HG03175 (cell line): ENCODE data around the gene ZBTB6.

Source experiments
- ATAC-seq: cut with Tn5 transposase; IDR thresholded peaks from one replicate; pipeline ENCODE4 v1.9.1; 2021; ENCODE audit warnings: mild to moderate bottlenecking, moderate library complexity; ENCODE audit not compliant: unreplicated experiment

ZBTB6 gene, protein sequence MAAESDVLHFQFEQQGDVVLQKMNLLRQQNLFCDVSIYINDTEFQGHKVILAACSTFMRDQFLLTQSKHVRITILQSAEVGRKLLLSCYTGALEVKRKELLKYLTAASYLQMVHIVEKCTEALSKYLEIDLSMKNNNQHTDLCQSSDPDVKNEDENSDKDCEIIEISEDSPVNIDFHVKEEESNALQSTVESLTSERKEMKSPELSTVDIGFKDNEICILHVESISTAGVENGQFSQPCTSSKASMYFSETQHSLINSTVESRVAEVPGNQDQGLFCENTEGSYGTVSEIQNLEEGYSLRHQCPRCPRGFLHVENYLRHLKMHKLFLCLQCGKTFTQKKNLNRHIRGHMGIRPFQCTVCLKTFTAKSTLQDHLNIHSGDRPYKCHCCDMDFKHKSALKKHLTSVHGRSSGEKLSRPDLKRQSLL

DNA sequence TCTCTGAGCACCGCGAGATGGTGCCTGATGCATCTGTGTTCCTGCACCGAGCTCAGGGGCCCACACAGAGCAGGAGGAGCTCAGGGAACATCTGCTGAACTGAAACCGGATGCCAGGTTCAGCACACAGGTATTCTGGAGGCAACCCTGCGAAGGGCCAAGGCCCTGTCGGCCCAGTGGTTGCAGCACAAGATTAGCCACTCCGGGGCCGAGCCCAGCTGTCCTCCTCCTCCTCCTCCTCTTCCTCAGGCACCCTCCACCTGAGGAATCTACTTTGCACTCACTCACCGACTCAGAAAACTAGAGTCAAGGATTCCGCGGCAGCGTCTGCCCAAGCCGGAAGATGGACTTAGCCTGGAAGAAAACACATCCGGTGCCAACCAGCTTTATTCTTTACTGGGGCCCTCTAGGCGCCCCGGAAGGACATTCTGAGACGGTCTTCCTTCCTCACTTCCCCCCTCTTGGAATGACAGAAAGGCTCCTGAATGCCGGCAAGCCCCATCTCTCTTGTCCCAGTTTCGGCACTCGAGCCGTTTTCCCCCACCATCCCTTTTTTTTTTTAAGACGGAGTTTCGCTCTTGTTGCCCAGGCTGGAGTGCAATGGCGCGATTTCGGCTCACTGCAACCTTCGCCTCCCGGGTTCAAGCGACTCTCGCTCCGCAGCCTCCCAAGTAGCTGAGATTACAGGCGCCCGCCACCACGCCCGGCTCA is at the start of gene ZBTB6:
Gene ZBTB6, minus strand, starts transcription at position 360 of the 710 bp plus-strand sequence. CDS start 1,251 bp downstream, outside the sequence.
- ATAC-seq = peak; percentile 99

DNA sequence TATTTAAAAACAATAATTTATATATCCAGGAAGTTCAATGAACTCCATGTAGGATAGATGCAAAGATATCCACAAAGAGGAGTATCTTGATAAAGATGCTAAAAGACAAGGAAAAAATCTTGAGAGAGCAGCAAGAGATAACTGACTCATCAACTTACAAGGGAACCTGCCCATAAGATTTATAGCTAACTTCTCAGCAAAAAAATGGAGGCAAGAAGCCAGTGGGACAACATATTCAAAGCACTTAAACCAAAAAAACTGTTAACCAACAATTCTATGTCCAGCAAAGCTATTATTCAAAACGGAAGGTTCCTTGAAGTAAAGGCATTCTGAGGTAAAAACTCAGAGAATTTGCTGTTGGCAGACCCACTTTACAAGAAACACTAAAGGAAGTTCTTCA is 48.0 kb upstream of the ZBTB6 start:
- ATAC-seq = no peak

- no peak for ATAC-seq
Observed at GRCh38 chr9:122955961-122956360, 42.8 kb upstream of the ZBTB6 start.

GRCh38 chr9:122954253-122954691 is 41.1 kb upstream of the ZBTB6 start:
- ATAC-seq = no peak

GRCh38 chr9:122951056-122951455 is 37.9 kb upstream of the ZBTB6 start:
- no peak for ATAC-seq

DNA sequence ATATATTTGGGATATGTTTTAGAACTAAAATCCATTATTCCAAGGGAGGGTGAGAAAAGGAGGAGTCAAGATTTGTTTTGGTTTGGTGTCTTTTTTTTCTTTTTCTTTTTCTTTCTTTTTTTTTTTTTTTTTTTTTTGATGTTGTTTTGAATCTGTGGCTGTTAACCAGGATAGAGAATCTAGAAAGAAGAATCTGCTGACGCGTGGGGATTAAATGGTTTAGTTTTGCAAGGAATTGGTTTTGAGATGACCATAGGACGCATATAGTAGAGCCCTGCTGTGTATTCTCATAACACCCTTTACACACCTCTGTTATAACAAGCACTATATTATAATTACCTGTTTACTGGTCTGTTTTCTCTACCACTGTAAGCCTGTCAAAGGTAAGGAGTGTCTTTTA is 37.1 kb upstream of the ZBTB6 start:
- ATAC-seq = no peak

- no peak for ATAC-seq
Observed at GRCh38 chr9:122949696-122950095, 36.6 kb upstream of the ZBTB6 start.

DNA sequence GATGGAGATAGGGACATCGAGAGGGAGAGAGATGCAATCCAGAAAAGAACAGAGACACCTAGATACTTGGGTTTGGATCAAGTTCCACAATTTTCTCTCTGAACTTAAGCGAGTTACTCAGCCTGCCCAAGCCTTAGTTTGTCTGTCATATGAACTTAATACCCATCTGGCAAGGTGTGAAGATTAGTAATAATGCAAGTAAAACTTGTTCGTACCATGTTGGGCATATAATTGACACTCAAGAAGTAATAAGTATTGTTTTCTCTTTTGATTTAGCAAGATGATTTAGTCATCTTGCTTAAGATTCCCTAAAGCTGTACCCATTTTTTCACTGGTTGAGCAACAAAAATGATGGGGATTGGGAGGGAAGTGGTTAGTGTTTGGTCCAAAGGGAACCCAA is 35.2 kb upstream of the ZBTB6 start:
- no peak for ATAC-seq

- ATAC-seq = no peak
Observed at GRCh38 chr9:122946461-122947005, 33.4 kb upstream of the ZBTB6 start.

DNA sequence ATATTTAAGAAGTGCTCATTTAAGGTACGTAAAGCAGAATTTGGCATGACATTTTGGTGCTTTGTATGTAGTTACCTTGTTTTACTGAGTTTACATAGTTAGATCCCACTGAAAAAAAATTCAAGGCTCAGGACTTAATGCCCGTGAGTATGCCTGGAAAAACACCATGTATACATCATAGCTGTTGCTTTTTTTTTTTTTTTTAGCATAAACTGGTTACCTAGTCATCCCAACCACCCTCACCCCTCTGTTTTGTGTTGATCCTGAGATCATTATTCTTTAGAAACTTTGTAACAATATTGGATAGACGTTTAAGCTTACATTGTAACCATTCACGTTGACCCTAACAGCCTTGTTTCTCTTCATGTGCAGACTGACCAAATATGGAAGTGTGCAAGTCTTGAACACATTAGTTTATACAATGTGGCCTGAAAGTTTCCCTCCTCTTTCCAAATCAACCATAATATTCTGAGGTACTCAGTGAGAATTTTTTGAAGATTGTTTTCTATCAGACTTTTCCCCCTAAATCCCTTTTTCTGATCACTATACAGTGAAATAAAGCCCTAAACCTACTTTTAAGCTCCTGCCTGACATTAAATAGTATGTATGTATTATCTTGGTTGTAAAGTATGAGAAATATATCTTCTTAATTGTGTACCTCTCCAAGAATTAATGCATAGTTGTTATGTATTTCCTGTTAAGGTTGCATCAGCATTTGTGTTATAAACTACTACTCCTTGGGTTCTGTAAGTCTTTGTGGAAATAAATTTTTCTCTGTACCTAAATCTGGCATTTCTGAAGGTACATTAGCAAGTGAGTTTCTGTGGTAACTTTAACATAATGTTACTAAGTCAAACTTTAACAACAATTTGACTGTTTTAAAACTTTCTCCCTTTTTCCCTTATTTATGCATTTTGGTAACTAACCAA is 32.1 kb upstream of the ZBTB6 start:
- ATAC-seq = no peak

DNA sequence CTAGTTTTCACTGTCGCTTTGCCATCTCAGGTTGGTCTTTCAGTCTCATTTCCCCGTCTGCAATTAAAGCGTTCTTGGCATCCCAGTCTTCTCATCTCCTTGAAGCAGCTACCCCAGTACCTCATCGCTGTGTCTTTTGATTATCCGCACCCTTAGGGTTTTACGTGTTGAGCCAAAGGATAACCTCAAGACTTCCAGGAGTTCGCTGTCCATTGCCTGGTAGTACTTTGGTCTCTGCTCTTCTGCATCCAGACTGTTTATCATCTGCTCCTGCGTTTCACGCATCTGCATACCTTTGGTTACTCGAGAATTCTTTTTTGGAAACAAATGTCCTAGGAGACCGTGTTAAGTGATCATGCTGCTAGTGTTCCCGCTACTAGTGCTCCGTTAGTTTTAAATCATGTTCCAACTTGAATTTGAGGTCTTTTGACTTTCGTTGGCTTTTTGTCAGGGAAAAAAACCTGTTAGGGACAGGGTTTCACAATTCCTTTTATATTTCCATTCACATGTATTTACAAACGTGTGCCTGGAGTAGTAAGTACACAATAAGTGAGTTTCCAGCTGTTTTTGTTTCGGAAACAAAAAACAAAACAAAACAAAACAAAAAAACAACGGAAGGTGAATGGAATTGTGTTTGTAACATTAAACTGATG is 28.6 kb upstream of the ZBTB6 start:
- no peak for ATAC-seq

GRCh38 chr9:122940749-122941581 is 27.8 kb upstream of the ZBTB6 start, which contains the start of gene RABGAP1:
RABGAP1 (plus strand) TSS chr9:122941020; CDS start chr9:122957060, 16,040 bp downstream.
- ATAC-seq = peak; percentile 98

GRCh38 chr9:122940454-122940748 is 27.3 kb upstream of the ZBTB6 start:
- no peak for ATAC-seq

DNA sequence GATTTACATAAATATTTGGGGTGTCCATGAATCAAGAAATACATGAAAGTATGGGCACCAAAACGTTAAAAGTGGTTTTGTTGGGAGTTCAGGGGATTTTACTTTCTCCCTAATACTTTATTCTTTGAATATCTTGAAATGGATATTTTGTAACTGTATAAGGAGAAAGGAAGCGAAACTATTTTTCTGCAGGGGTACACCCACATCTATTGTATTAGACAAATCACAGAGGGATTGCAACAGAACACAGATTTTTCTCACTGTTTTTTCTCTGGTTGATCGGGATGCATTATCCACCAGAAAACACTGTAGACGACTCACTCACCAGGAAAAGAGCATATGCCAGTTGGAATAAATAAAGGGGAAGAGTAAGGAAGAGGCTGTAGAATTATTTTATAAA is 26.5 kb upstream of the ZBTB6 start:
- ATAC-seq = no peak

DNA sequence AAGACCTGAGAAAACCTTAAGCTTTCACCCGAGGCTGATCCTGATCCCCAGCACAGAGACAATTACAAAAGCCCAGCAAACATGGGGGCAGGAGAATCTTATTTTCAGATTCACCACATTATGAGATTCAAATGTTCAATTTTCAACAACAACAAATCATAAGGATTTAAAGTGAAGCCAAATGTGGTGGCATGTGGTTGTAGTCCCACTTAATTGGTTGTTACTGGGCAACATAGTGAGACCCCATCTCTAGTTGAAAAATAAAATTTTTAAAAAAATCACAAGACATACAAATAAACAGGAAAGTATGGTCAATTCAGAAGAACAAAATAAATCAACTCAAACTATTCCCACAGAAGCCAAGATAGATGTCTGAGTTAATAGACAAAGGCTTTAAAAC is 23.8 kb upstream of the ZBTB6 start:
- ATAC-seq = no peak

DNA sequence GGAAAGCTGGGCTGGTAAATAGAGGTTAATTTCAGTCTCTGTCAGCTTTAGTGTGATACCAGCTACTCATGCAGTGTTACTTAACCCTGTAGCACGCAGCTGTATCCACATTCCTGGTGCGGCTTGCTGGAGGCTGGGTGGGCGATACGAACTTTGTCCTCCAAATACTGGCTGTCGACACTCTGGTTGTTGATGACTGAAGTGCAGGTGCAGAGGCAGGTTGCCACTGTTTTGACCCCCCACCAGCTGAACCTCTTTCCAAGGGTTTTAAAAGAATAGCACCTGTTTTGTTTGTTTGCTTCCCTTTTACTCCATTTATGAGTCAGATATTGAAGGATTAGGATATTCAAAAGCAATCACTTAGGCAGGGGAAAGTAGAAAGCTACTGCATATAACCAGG is 23.3 kb upstream of the ZBTB6 start:
- no peak for ATAC-seq

DNA sequence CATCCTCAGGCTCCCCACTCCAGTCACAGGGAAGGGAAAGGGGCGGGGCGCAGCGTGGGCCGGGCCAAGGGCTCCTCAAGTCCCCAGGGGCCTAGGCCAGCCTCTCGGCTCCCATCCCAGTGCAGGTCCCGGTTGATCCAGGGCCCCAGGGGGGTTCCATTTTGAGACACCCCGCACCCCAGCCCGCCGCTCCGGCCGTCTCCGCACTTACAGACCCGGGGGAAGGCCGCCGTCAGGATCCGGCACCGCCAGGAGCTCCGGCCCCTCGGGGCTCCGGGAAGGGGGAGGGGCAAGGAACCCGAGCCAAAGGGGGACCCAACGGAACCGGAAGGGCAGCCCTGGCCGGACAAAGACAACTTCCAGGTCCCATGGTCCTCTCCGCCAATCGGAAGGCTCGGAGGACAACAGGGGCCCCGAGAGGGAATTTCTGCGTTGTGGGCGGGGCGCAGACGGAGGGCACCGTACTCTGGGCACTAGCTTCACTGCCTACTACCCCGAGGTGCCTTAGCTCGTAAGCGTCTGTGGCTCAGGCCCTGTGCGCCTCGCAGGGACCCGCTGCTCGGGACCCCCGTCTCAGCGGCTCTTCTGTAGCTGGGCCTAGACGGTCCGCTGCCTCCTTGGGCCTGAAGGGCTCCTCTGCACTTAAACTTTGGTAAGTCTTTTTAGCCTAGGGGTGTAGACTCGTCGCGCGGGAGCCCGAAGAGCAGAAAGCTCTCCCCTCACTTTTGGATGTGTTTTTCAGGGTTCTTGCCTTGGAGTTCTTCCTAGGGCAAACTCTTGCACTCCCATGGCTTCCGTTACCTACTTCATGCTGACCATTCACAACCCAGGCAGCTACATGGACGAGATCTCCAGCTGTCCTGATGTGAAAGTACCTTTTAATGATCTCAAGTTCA is 18.4 kb upstream of the ZBTB6 start, which contains the start of gene ZBTB26:
Gene ZBTB26, minus strand, starts transcription at position 287 of the 896 bp plus-strand sequence. CDS start 11,578 bp downstream, outside the sequence.
- peak; percentile 96 for ATAC-seq

DNA sequence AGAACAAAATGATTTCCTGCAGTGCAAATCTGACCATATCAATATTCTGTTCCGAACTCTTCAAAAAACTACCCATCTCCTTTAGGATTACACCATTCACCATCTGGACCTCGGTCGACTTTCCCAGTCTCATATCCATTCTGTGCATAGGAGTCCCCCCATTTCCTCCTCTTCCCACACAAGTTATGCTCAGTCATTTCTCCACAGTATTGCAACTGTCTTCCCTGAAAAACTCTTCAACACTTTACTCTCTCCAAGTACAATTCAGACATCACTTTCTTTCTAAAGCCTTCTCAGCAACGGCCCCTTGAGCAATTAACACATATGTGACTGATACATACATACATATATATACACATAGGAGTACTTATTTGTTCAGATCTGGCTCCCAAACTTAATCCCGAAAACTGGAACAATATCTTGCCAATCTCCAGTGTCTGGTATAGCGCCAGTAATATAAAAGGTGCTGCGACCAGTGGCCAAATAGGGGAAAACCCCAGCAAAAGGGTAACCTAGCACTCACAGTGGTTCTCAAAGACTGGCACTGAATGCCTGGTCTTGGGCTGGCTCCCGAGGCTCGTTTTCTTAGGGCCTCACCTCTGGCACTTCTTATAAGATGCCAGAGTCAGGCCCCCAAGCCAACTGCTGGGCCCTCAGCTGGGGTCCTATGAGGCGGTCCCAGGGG is 17.6 kb upstream of the ZBTB6 start:
- ATAC-seq = no peak
